Aortic smooth muscle cell (primary cell): ENCODE results near the gene TSHB. TPM values are rescaled to one million over a fixed set of nuclear protein-coding genes. Genes with fewer than 3 reads are reported as not detected.

ENCODE experiments used
- total RNA-seq: library from RNA; depleted of rRNA; stranded (reverse); fragments of >200 nt; gene quantifications from 2 replicates; pipeline ENCODE4 v1.2.3, GENCODE V29; 2014

Gene TSHB
- not detected in 2 replicates for total RNA-seq

DNA sequence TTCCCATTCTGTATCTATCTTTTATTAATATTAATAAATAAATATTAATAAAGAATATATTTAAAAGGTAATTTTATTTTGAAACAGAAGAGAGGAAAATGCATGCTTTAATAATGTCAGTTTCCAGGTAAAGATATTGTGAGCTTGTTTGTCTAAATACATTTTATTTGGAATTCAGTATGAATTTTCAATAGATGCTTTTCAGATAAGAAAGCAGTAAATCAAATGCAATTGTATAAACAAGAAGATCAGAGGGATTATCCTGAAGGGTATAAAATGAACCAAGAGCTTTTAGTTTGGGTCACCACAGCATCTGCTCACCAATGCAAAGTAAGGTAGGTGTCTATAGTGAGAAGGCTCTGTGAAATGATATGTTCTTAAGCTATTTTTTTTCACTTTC is at the start of gene TSHB:
TSHB (plus strand) TSS at position 301 of the 400 bp plus-strand sequence. CDS start 3,537 bp downstream, outside the sequence.

Other genes with a start within 250 kb of the TSHB start
- 63.1 and 63.5 TPM in 2 replicates for gene SIKE1, start 249.1 kb upstream of the TSHB start, total RNA-seq
- not detected in 2 replicates for gene SYCP1, start 175.0 kb upstream of the TSHB start, total RNA-seq
- 0.12 and 0.13 TPM in 2 replicates for gene TSPAN2, start 59.7 kb downstream of the TSHB start, total RNA-seq